ENCODE results near the gene SCLT1.
"Not testable (repeated sequence)": the region's sequence is repeated elsewhere in the genome, so short reads cannot be mapped to it uniquely, and the experiment has no call there.

SCLT1 gene

GRCh38 chr4:129093191-129093920, at the start of gene SCLT1:
SCLT1 (minus strand) TSS chr4:129093539; CDS start chr4:129093103, 436 bp downstream.
- no peaks in the 10 kb centered on the region for H3K36me3 ChIP-seq (ENCODE audit: insufficient read depth, low read length)
- H3K4me1 ChIP-seq (ENCODE audit: control insufficient read depth, insufficient read depth, low read length, unreplicated experiment) = peaks cover 27% of the 10 kb centered on the region
- no peaks in the 10 kb centered on the region for H3K27me3 ChIP-seq (ENCODE audit: insufficient read depth, low read length)
- peak within 1 kb of the TSS; percentile 95 for H2AFZ ChIP-seq (ENCODE audit: low read length, unreplicated experiment)
- peak within 1 kb of the TSS; percentile 91 for H3K27ac ChIP-seq (ENCODE audit: low read depth, low read length)
- H3K4me3 ChIP-seq (ENCODE audit: low read depth, low read length) = peak within 1 kb of the TSS; percentile 84
- peaks cover 52% of the 10 kb centered on the region for H3K79me2 ChIP-seq (ENCODE audit: control insufficient read depth, insufficient read depth, low read length, unreplicated experiment)

- H3K27ac ChIP-seq (ENCODE audit: low read depth, low read length) = no peak overlapping the region
- H3K4me3 ChIP-seq (ENCODE audit: low read depth, low read length) = no peak overlapping the region
- H3K36me3 ChIP-seq (ENCODE audit: insufficient read depth, low read length) = no peaks in the 10 kb centered on the region
- no peaks in the 10 kb centered on the region for H3K4me1 ChIP-seq (ENCODE audit: control insufficient read depth, insufficient read depth, low read length, unreplicated experiment)
- H3K27me3 ChIP-seq (ENCODE audit: insufficient read depth, low read length) = no peaks in the 10 kb centered on the region
- no peaks in the 10 kb centered on the region for H3K79me2 ChIP-seq (ENCODE audit: control insufficient read depth, insufficient read depth, low read length, unreplicated experiment)
- H2AFZ ChIP-seq (ENCODE audit: low read length, unreplicated experiment) = no peak overlapping the region
Measured at GRCh38 chr4:129140521-129140920, 47.2 kb upstream of the SCLT1 start.

- Histone ChIP-seq H3K4me1 (ENCODE audit: control insufficient read depth, insufficient read depth, low read length, unreplicated experiment) (no peaks in the 10 kb centered on the region), H3K27ac (ENCODE audit: low read depth, low read length) (no peak overlapping the region), H3K36me3 (ENCODE audit: insufficient read depth, low read length) (no peaks in the 10 kb centered on the region), H2AFZ (ENCODE audit: low read length, unreplicated experiment) (no peak overlapping the region), H3K79me2 (ENCODE audit: control insufficient read depth, insufficient read depth, low read length, unreplicated experiment) (no peaks in the 10 kb centered on the region), H3K27me3 (ENCODE audit: insufficient read depth, low read length) (no peaks in the 10 kb centered on the region), H3K4me3 (ENCODE audit: low read depth, low read length) (no peak overlapping the region)
Measured at GRCh38 chr4:129138810-129139496, 45.6 kb upstream of the SCLT1 start.

- Histone ChIP-seq H3K36me3 (ENCODE audit: insufficient read depth, low read length) (no peaks in the 10 kb centered on the region), H3K27ac (ENCODE audit: low read depth, low read length) (no peak overlapping the region), H2AFZ (ENCODE audit: low read length, unreplicated experiment) (no peak overlapping the region), H3K4me3 (ENCODE audit: low read depth, low read length) (no peak overlapping the region), H3K79me2 (ENCODE audit: control insufficient read depth, insufficient read depth, low read length, unreplicated experiment) (no peaks in the 10 kb centered on the region), H3K4me1 (ENCODE audit: control insufficient read depth, insufficient read depth, low read length, unreplicated experiment) (no peaks in the 10 kb centered on the region), H3K27me3 (ENCODE audit: insufficient read depth, low read length) (no peaks in the 10 kb centered on the region)
Measured at GRCh38 chr4:129136433-129136832, 43.1 kb upstream of the SCLT1 start.

DNA sequence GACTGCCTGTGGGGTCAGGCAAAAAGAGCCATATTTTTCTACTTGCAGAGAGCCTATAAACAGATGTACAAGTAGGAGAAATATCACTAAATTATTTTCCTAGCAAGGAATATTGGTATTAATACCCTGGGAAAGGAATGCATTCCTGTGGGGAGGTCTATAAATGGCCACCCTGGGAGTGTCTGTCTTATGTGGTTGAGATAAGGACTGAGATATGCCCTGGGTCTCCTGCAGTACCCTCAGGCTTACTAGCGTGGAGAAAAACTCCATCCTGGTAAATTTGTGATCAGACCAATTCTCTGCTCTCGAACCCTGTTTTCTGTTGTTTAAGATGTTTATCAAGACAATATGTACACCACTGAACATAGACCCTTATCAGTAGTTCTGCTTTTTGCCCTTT, 38.0 kb upstream of the SCLT1 start:
- Histone ChIP-seq H3K27ac (ENCODE audit: low read depth, low read length) (no peak overlapping the region), H2AFZ (ENCODE audit: low read length, unreplicated experiment) (no peak overlapping the region), H3K36me3 (ENCODE audit: insufficient read depth, low read length) (no peaks in the 10 kb centered on the region), H3K27me3 (ENCODE audit: insufficient read depth, low read length) (no peaks in the 10 kb centered on the region), H3K4me1 (ENCODE audit: control insufficient read depth, insufficient read depth, low read length, unreplicated experiment) (no peaks in the 10 kb centered on the region), H3K79me2 (ENCODE audit: control insufficient read depth, insufficient read depth, low read length, unreplicated experiment) (no peaks in the 10 kb centered on the region), H3K4me3 (ENCODE audit: low read depth, low read length) (no peak overlapping the region)

DNA sequence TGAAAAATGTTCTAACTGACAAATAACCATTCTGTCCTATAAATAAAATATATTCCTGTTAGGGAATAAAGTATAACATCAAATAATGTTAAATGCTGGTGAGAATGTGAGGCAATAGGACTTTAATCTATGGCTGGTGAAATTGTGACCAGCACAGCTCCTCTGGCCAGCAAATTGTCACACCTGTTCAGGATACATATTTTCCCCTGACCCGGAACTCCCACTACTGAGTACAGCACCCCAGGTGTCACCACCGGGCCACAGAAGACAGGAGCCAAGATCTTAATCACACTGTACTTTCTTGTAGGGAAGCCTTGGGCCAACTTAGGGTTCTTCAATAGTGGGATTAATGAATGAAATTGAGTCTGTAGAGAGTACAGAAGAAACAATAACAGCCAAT, 35.8 kb upstream of the SCLT1 start:
- no peaks in the 10 kb centered on the region for H3K36me3 ChIP-seq (ENCODE audit: insufficient read depth, low read length)
- no peaks in the 10 kb centered on the region for H3K79me2 ChIP-seq (ENCODE audit: control insufficient read depth, insufficient read depth, low read length, unreplicated experiment)
- H3K4me3 ChIP-seq (ENCODE audit: low read depth, low read length) = no peak overlapping the region
- H3K27me3 ChIP-seq (ENCODE audit: insufficient read depth, low read length) = no peaks in the 10 kb centered on the region
- no peaks in the 10 kb centered on the region for H3K4me1 ChIP-seq (ENCODE audit: control insufficient read depth, insufficient read depth, low read length, unreplicated experiment)
- H2AFZ ChIP-seq (ENCODE audit: low read length, unreplicated experiment) = no peak overlapping the region
- H3K27ac ChIP-seq (ENCODE audit: low read depth, low read length) = no peak overlapping the region

GRCh38 chr4:129126614-129127013, 33.3 kb upstream of the SCLT1 start:
- H3K27me3 ChIP-seq (ENCODE audit: insufficient read depth, low read length); H3K36me3 ChIP-seq (ENCODE audit: insufficient read depth, low read length); H3K4me1 ChIP-seq (ENCODE audit: control insufficient read depth, insufficient read depth, low read length, unreplicated experiment); H3K4me3 ChIP-seq (ENCODE audit: low read depth, low read length); H2AFZ ChIP-seq (ENCODE audit: low read length, unreplicated experiment); H3K27ac ChIP-seq (ENCODE audit: low read depth, low read length); H3K79me2 ChIP-seq (ENCODE audit: control insufficient read depth, insufficient read depth, low read length, unreplicated experiment): not testable (repeated sequence)

DNA sequence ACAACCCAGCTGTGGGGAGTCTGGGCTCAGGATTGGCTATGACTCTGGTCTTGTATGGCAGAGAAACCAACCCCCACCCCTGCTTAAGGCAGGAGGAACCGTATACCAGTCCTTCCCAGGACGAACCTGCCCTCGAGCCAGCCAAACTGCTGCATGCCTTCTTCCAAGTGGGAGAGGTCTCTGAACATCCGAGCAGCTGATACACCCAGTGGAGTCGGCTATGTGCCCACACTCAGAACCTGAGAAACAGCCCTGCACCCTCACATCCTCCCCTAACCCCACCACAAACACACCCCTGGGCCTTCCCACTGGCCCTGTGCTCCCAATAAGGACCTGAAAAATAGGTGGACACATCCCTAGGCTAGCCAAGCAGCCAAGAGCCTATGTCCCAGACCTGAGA, 24.4 kb upstream of the SCLT1 start:
- no peaks in the 10 kb centered on the region for H3K36me3 ChIP-seq (ENCODE audit: insufficient read depth, low read length)
- H3K4me3 ChIP-seq (ENCODE audit: low read depth, low read length) = no peak overlapping the region
- H3K27me3 ChIP-seq (ENCODE audit: insufficient read depth, low read length) = no peaks in the 10 kb centered on the region
- H2AFZ ChIP-seq (ENCODE audit: low read length, unreplicated experiment) = no peak overlapping the region
- no peak overlapping the region for H3K27ac ChIP-seq (ENCODE audit: low read depth, low read length)
- H3K4me1 ChIP-seq (ENCODE audit: control insufficient read depth, insufficient read depth, low read length, unreplicated experiment) = no peaks in the 10 kb centered on the region
- H3K79me2 ChIP-seq (ENCODE audit: control insufficient read depth, insufficient read depth, low read length, unreplicated experiment) = no peaks in the 10 kb centered on the region

DNA sequence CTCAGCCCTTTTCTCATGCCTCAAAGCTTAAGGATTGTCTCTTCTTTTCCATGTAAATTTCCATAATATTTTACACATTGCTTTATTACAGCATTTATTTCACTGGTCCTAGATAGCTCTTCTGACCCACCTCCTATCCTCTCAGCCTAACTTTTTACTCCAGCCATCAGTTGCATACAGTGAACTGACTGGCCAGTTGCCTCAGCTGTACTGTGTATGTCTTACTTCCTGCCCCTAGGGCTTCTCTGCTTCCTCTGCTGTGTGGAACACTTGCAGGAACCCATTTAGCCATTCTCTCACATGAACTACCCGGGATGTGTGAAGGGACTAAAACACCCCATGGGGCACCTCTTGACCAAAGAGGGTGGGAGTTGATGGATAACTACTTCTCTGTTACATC, 20.6 kb upstream of the SCLT1 start:
- Histone ChIP-seq H3K36me3 (ENCODE audit: insufficient read depth, low read length) (0 out of 2 replicates have a peak, but pooled peaks cover 6% of the 10 kb centered on the region), H2AFZ (ENCODE audit: low read length, unreplicated experiment) (no peak overlapping the region), H3K4me3 (ENCODE audit: low read depth, low read length) (no peak overlapping the region), H3K79me2 (ENCODE audit: control insufficient read depth, insufficient read depth, low read length, unreplicated experiment) (no peaks in the 10 kb centered on the region), H3K27ac (ENCODE audit: low read depth, low read length) (no peak overlapping the region), H3K27me3 (ENCODE audit: insufficient read depth, low read length) (no peaks in the 10 kb centered on the region), H3K4me1 (ENCODE audit: control insufficient read depth, insufficient read depth, low read length, unreplicated experiment) (no peaks in the 10 kb centered on the region)

DNA sequence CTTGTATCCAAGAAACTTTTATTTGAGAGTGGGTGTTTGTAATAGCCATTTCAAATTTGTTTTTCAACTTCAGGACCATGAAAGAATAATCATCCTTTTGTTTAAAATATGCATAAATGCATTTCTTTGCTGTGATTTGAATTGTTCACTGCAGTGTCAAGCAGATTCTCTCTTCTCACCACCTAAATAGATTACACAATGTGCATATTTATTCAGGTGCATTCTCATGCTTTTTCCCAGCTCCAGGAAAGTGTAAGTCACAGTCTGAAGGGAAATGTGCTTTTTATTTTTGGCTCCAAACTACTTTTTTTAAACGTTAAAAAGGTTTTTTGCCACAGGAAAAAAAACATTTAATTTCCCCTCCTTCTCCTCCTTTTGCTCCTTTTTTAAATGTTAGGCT, 20.1 kb upstream of the SCLT1 start:
- Histone ChIP-seq H3K4me1 (ENCODE audit: control insufficient read depth, insufficient read depth, low read length, unreplicated experiment) (no peaks in the 10 kb centered on the region), H3K4me3 (ENCODE audit: low read depth, low read length) (no peak overlapping the region)

GRCh38 chr4:129111919-129112318, 18.6 kb upstream of the SCLT1 start:
- no peak overlapping the region for H3K4me3 ChIP-seq (ENCODE audit: low read depth, low read length)
- 0 out of 2 replicates have a peak, but pooled peaks cover 6% of the 10 kb centered on the region for H3K36me3 ChIP-seq (ENCODE audit: insufficient read depth, low read length)
- H3K79me2 ChIP-seq (ENCODE audit: control insufficient read depth, insufficient read depth, low read length, unreplicated experiment) = no peaks in the 10 kb centered on the region
- H3K4me1 ChIP-seq (ENCODE audit: control insufficient read depth, insufficient read depth, low read length, unreplicated experiment) = no peaks in the 10 kb centered on the region
- H2AFZ ChIP-seq (ENCODE audit: low read length, unreplicated experiment) = no peak overlapping the region
- no peak overlapping the region for H3K27ac ChIP-seq (ENCODE audit: low read depth, low read length)
- no peaks in the 10 kb centered on the region for H3K27me3 ChIP-seq (ENCODE audit: insufficient read depth, low read length)

More for the DNA sequence above, 20.1 kb upstream of the SCLT1 start:
- H2AFZ ChIP-seq (ENCODE audit: low read length, unreplicated experiment) = no peak overlapping the region
- H3K27ac ChIP-seq (ENCODE audit: low read depth, low read length) = no peak overlapping the region
- H3K27me3 ChIP-seq (ENCODE audit: insufficient read depth, low read length) = no peaks in the 10 kb centered on the region
- H3K36me3 ChIP-seq (ENCODE audit: insufficient read depth, low read length) = 0 out of 2 replicates have a peak, but pooled peaks cover 6% of the 10 kb centered on the region
- no peaks in the 10 kb centered on the region for H3K79me2 ChIP-seq (ENCODE audit: control insufficient read depth, insufficient read depth, low read length, unreplicated experiment)
